ENCODE results near the gene CSK. TPM values are rescaled to one million over a fixed set of nuclear protein-coding genes. Genes with fewer than 3 reads are reported as not detected.

The CSK gene
- total RNA-seq, 2 donors from 2014 or later, result 11.2 to 15.2 TPM

GRCh38 chr15:74837482-74838136, 55.7 kb downstream of the CSK start:
- H3K27me3 ChIP-seq, result no peaks in the 10 kb centered on the region
- no peaks in the 10 kb centered on the region for H3K36me3 ChIP-seq (replicated peaks in 1 of 2; ENCODE audit: insufficient read depth in 1 of 2, low read depth in 2 of 2)
- peaks cover 13% of the 10 kb centered on the region for H3K4me1 ChIP-seq
- no peak overlapping the region for H3K4me3 ChIP-seq
- intact Hi-C loops (cut with DNase I), result no loop called here
- ATAC-seq, result no peak
- DNase-seq, result no peak
- H3K9me3 ChIP-seq, result no peaks in the 10 kb centered on the region
- WGBS, 2 donors, result 84 to 85% methylated on average over 12 to 15 of the region's 15 CpGs
- H3K27ac ChIP-seq, result no peak overlapping the region
- TF ChIP-seq CTCF (IDR thresholded peaks at IDR 0.05) (no peak), POLR2A (IDR thresholded peaks at IDR 0.05) (no peak)

GRCh38 chr15:74838137-74838516, 56.2 kb downstream of the CSK start:
- no peak for DNase-seq
- Histone ChIP-seq H3K9me3 (no peaks in the 10 kb centered on the region), H3K27ac (no peak overlapping the region), H3K36me3 (replicated peaks in 1 of 2; ENCODE audit: insufficient read depth in 1 of 2, low read depth in 2 of 2) (no peaks in the 10 kb centered on the region), H3K4me1 (peaks cover 13% of the 10 kb centered on the region), H3K4me3 (no peak overlapping the region), H3K27me3 (no peaks in the 10 kb centered on the region)
- 93 to 100% methylated on average over 3 to 10 of the region's 10 CpGs for WGBS, 2 donors
- no peak for ATAC-seq
- intact Hi-C loops (cut with DNase I), result no loop called here
- TF ChIP-seq POLR2A (IDR thresholded peaks at IDR 0.05), result no peak
- TF ChIP-seq CTCF (IDR thresholded peaks at IDR 0.05), result no peak

- intact Hi-C loops (cut with DNase I), result no loop called here
- DNase-seq, result no peak
- Histone ChIP-seq H3K4me1 (peaks cover 21% of the 10 kb centered on the region), H3K27me3 (no peaks in the 10 kb centered on the region), H3K27ac (no peak overlapping the region), H3K4me3 (no peak overlapping the region), H3K9me3 (no peaks in the 10 kb centered on the region), H3K36me3 (replicated peaks in 1 of 2; ENCODE audit: insufficient read depth in 1 of 2, low read depth in 2 of 2) (no peaks in the 10 kb centered on the region)
- ATAC-seq, result no peak
- TF ChIP-seq POLR2A (IDR thresholded peaks at IDR 0.05) (no peak), CTCF (IDR thresholded peaks at IDR 0.05) (no peak)
- 88 to 91% methylated on average over 7 to 11 of the region's 11 CpGs for WGBS, 2 donors
Measured at GRCh38 chr15:74838746-74839525, 57.1 kb downstream of the CSK start.

GRCh38 chr15:74839526-74840395, 57.9 kb downstream of the CSK start:
- 86 to 95% methylated on average over 17 to 31 of the region's 31 CpGs for WGBS, 2 donors
- DNase-seq (no peak), ATAC-seq (no peak)
- Histone ChIP-seq H3K4me1 (peaks cover 21% of the 10 kb centered on the region), H3K36me3 (replicated peaks in 1 of 2; ENCODE audit: insufficient read depth in 1 of 2, low read depth in 2 of 2) (no peaks in the 10 kb centered on the region), H3K9me3 (no peaks in the 10 kb centered on the region), H3K27ac (no peak overlapping the region), H3K27me3 (no peaks in the 10 kb centered on the region), H3K4me3 (no peak overlapping the region)
- no peak for TF ChIP-seq POLR2A (IDR thresholded peaks at IDR 0.05)
- TF ChIP-seq CTCF (IDR thresholded peaks at IDR 0.05), result no peak
- intact Hi-C loops (cut with DNase I), result loop anchor here (10.0 kb wide), 1 partner anchor 65 kb away; the partner anchor contains the start of gene FAM219B
